Mononuclear cell (primary cell): Measurements from ENCODE around the gene GRIN2A. TPM values are rescaled to one million over a fixed set of nuclear protein-coding genes. Genes with fewer than 3 reads are reported as not detected.

Experiments used
- H3K27me3 ChIP-seq: 2 replicates; pipeline ENCODE4 v1.6.0; 2011; ENCODE audit warnings: low read length, control low read depth; ENCODE audit not compliant: insufficient read depth
- H3K4me1 ChIP-seq: 2 replicates; pipeline ENCODE4 v1.5.1; 2011; ENCODE audit warnings: mild to moderate bottlenecking, low read length, control low read depth; ENCODE audit not compliant: insufficient read depth
- H3K4me3 ChIP-seq: 2 replicates; pipeline ENCODE4 v1.5.1; 2011; ENCODE audit warnings: mild to moderate bottlenecking, low read length, moderate library complexity
- H3K9me3 ChIP-seq: 2 replicates; pipeline ENCODE4 v1.5.1; 2011; ENCODE audit warnings: low read depth, mild to moderate bottlenecking, control low read depth, low read length
- total RNA-seq: library from RNA; depleted of rRNA; stranded (reverse); fragments of >200 nt; gene quantifications from one replicate; pipeline ENCODE4 v1.2.3, GENCODE V29; 2012

Gene GRIN2A
- total RNA-seq, 1 donor = not detected

DNA sequence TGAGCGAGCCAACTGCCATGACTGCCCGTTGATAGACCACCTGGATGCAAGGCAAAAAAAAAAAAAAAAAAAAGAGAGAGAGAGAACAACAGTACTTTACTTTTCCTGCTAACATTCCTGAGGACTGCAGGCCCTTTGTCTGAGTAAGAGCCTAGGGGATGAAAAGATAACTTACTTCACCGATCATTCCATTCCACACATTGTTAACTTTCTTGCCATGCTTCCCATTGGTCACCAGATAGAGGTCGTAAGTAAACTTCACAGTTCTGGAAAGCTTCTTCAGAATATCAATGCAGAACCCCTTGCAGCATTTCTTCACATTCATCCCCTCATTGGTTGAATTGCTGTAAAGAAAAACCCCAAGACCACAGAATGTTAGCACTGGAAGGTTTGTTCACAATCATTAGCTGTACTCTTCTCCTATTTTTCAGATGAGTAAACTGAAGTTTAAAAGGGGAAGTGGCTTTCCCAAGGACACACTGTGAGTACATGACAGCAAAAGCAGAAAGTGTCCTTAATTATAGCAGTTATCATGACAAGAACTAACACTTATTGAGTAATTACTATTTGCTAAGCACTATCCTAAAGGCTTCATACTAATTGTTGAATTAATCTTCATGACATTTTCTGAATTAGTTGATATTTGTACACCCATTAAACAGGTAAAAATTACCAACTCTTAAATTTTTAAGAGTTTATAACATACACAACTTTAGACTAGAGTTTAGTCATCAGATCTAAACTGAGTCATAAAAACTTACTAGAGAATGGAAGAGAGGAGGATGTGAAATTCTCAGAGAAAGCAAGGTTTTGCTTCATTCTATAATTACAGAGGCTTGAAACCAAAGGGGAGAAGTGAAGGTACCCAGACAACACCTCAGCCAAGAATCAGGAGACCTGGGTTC, 341.2 kb downstream of the GRIN2A start:
- no peak overlapping the region for H3K4me3 ChIP-seq
- H3K27me3 ChIP-seq = no peaks in the 10 kb centered on the region
- no peaks in the 10 kb centered on the region for H3K9me3 ChIP-seq
- no peaks in the 10 kb centered on the region for H3K4me1 ChIP-seq

DNA sequence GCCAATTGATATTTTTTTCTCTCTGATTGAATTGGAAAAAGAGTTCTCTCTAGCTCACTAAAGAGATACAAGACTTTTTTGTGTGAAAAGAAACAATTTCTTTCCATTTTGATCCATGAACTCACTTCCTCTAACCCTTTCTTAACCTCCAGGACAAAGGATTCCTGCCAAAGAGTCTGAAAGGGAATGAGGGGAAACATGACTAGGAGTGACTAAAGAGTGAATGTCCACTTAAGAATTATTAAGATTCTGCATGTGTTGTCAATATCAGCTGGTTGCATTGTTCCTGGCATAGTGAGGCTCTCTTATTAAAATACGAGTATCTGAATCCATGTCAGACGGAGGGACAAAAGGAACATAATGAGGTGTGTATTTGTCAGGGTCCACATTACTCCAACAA, 344.7 kb downstream of the GRIN2A start:
- Histone ChIP-seq H3K9me3 (no peaks in the 10 kb centered on the region), H3K4me1 (no peaks in the 10 kb centered on the region), H3K27me3 (no peaks in the 10 kb centered on the region)

DNA sequence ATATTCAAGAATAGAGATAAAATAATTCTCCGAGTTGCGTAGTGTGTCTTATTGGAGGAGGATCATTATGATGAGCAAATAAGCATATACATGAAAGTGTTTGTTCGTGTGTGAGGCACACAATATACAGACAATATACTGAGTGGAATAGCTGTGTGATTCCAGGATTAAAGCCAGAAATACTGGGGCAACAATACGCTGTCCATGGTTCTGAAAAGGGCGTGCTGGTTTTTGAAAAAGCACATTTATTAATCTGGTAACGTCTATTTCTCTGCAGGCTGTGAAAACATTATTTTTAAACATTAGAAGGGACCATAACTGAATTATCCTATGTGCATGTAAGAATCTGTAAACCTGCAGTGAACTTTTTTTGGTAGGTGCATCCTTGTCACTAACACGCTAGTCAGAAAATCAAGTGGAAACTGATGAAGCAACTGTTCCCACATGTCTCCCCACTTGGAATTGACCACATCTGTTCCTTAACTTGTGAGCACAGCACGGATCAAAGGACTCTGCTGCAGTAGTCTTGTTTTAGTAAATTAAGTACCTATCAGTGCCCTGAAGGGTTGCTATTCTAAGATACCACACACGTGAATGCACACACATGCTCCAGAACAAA, 346.0 kb downstream of the GRIN2A start:
- Histone ChIP-seq H3K4me1 (no peaks in the 10 kb centered on the region), H3K4me3 (no peak overlapping the region), H3K27me3 (no peaks in the 10 kb centered on the region), H3K9me3 (no peaks in the 10 kb centered on the region)

More for the DNA sequence above, 344.7 kb downstream of the GRIN2A start:
- no peak overlapping the region for H3K4me3 ChIP-seq

DNA sequence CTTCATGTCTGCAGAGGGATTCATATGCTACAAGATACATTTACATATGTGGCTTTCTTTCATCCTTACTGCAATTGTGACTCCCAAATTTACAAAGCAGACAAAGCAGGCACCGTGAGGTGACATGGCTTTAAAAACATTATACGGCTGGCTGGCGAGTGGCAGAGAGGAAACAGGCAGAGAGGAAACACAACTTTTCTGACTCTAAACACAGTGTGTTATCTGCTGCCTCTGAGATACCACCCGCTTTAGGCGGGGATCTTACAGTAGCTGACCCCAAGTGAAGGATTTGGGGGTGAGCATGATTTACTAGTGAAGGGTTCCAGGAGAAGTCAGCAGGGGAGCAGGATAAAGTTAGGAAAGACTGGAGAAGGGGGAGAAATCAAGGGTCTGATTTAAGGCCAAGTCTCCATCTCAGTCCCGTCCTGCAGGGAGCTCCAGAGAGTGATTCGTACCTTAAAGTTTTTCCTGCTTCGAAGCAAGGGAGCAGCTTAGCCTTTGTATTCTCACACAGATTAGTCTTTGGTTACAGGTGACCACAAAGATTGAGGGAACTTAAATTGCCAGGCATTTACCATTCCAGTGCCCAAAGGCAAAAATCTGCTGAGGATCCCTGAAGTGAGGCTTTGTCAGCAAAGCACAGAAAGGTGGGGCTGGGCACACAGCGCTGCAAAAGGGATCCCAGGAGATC, 355.0 kb downstream of the GRIN2A start:
- H3K9me3 ChIP-seq = no peaks in the 10 kb centered on the region
- no peaks in the 10 kb centered on the region for H3K27me3 ChIP-seq
- H3K4me3 ChIP-seq = no peak overlapping the region
- no peaks in the 10 kb centered on the region for H3K4me1 ChIP-seq

DNA sequence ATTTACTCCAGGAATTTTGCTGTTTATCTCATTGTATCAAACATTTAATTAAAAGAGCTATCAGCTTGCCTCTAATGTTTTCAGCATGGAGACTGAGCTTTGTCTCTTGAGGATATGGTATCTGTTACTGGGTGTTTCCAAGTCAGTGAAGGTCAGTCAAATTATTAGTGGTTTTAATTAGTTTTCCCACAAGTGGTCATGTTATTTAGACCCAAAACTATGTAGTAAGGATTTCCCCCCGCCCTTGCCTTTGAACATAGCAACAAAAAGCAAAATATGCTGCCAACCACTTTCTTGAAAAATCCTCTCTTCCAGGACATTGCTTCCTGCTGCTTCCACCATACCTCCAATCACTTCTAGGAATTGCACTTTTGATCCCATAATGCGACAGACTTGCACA, 355.6 kb downstream of the GRIN2A start:
- Histone ChIP-seq H3K4me1 (no peaks in the 10 kb centered on the region), H3K4me3 (no peak overlapping the region), H3K27me3 (no peaks in the 10 kb centered on the region), H3K9me3 (no peaks in the 10 kb centered on the region)

DNA sequence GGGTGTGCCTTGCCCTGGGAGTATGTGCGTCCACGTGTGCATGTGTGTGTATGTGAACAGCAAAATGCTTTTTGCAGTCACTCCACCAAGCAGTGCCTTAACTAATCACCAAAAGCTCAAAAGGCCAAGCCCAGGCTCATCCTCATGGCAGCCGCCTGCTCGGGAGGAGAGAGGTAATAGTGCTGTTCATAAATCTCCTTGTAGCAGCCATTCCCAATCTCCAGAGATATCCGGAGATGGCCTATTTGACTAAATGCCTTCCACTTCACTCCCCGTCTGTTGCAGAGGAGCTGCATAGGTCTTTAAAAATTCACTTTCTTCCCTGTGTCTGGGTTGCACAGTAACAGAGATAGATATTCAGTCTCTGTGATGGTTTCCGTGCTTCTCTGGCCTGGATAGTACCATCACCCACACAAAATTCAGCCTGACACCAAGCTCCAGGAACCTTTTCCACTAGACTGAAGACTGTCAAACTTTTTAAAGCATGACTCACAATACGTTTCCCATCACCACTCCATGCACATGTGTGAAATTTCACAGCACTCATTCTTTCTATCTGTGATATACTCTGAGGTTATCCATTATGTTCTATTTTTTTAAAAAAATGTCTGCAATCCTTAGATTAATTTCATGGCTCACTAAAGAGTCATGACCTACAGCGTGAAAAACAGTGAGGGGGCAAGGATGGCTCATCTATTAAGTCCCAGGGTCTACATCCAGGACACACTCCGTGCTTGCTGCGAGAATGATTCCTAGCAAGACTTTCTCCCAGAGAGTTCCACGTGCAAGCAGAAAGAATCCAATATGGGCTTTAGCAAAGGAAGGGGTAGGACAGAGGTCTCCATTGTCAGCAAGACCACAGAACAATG, 357.8 kb downstream of the GRIN2A start:
- no peaks in the 10 kb centered on the region for H3K9me3 ChIP-seq
- H3K27me3 ChIP-seq = no peaks in the 10 kb centered on the region
- no peaks in the 10 kb centered on the region for H3K4me1 ChIP-seq
- H3K4me3 ChIP-seq = no peak overlapping the region

DNA sequence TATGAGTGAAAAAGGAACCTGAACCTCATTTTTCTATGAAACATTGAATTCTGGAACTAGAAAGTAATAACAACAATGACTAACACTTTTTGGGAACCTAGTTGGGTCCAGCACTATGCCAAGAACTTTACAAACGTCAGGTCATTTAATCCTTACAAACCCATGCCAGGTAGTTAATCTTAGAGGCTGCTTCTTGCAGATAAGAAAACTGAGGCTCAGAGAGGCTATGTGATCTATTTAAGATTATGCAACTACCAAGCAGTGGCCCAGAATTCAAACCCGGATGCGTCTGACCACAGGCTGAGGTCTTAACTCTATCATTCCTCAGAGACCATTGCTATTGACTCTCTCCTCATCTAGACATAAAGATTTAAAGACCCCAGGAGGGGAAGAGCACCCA, 358.7 kb downstream of the GRIN2A start:
- Histone ChIP-seq H3K27me3 (no peaks in the 10 kb centered on the region), H3K4me1 (no peaks in the 10 kb centered on the region), H3K4me3 (no peak overlapping the region), H3K9me3 (no peaks in the 10 kb centered on the region)

DNA sequence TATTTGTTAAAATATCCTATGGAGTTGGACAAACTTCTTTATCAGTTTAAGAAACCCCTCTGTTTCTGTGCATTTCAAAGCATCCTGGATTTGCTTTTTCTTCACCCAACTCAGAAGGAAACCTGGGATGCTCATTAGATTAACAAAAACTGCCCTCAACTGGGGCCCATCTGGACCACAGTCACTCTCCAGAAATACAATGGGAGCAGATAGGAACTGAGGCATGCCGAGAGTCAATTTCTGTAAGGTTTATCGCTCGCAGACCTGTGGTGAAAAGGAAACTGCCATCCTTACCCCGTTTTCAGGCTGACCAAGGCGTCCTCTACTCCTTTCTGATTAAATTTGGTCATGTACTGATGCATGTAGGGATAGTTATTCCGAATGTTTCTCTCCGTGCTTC, 360.3 kb downstream of the GRIN2A start:
- Histone ChIP-seq H3K4me1 (no peaks in the 10 kb centered on the region), H3K4me3 (no peak overlapping the region), H3K9me3 (no peaks in the 10 kb centered on the region), H3K27me3 (no peaks in the 10 kb centered on the region)

DNA sequence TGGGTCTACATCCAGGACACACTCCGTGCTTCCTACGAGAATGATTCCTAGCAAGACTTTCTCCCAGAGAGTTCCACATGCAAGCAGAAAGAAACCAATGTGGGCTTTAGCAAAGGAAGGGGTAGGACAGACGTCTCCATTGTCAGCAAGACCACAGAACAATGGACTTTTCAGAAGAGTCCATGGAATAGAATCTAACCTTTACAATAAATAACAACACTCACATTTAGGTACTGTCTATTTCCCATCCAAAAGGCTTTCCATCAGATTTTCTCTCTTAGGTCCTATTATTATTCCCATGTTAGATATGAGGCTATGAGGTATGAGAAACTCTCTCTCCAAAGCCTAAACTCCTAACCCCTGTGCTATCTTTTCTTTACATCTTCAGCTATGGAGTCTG, 360.9 kb downstream of the GRIN2A start:
- no peaks in the 10 kb centered on the region for H3K4me1 ChIP-seq
- H3K9me3 ChIP-seq = no peaks in the 10 kb centered on the region
- H3K27me3 ChIP-seq = no peaks in the 10 kb centered on the region
- no peak overlapping the region for H3K4me3 ChIP-seq

DNA sequence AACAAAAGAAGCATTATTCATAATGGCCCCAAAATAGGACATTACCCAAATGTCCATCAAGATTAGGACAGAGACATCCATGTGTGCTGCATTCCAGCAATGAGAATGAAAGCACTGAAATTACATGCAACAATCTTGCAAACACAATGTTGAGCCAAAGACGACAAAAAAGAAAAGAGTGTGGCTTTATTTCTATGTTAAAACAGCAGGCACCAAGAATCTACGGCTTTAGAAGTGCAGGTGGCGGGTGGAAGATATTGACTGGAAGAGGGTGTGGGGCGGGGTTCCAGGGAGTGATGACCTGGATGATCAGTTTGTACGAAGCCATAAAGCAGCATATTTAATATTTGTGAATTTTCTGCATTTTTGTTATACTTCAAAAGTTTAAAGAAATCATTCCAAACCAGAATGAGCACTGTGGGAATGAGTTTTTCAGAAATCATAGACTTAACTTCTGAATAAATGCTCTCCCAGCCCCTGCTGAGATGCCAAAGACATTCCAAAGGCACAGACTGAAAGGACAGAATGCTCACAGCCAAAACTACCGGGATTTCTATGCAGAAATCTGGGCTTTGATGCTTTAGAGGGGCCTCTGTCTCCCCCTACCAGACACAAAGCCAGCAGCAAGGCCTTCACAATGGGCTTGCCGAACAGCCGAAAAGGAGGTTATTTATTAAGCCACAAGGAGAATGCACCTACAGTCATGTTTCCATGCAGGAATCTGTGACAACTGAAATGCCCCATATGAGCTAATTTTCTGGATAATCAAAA, 361.6 kb downstream of the GRIN2A start:
- no peaks in the 10 kb centered on the region for H3K9me3 ChIP-seq
- H3K4me1 ChIP-seq = no peaks in the 10 kb centered on the region
- H3K27me3 ChIP-seq = no peaks in the 10 kb centered on the region
- H3K4me3 ChIP-seq = no peak overlapping the region

DNA sequence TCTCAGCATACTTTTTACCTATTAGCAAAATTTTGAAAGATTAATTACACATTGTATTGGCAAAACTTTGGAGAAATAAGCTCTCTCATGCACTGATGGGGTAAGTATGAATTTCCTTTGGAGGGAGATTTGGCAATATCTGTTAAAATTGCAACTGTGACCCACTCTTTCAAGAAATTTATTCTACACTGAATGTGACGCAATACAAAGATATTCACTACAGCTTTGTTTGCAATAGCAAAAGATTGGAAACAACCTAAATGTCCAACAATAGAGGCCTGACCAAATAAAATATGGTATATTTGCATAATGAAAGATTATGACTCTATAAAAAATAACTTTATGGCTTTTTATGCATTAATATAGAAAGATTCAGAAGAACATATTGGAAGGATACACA, 363.5 kb downstream of the GRIN2A start:
- Histone ChIP-seq H3K4me3 (no peak overlapping the region), H3K9me3 (no peaks in the 10 kb centered on the region), H3K27me3 (no peaks in the 10 kb centered on the region), H3K4me1 (no peaks in the 10 kb centered on the region)

DNA sequence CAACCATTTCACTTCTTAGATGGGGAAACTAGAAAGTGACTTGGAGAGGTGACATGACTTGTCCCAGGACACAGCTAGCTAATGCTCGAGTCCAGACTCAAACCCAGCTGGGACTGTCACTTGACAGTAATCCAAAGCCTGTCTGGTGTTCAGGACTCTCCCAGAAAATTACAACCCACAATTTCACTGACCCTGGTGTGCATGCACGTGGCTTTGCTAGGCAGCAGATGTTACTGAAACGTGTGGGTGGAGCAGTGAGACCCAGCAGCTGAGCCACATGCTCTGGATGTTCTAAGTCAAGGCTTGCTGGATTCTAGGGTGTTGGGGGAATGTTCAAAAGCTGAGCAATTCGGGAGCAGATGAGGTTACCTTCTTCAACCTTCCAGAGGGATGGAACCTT, 364.6 kb downstream of the GRIN2A start:
- H3K27me3 ChIP-seq = no peaks in the 10 kb centered on the region
- no peaks in the 10 kb centered on the region for H3K4me1 ChIP-seq
- no peak overlapping the region for H3K4me3 ChIP-seq
- H3K9me3 ChIP-seq = no peaks in the 10 kb centered on the region

DNA sequence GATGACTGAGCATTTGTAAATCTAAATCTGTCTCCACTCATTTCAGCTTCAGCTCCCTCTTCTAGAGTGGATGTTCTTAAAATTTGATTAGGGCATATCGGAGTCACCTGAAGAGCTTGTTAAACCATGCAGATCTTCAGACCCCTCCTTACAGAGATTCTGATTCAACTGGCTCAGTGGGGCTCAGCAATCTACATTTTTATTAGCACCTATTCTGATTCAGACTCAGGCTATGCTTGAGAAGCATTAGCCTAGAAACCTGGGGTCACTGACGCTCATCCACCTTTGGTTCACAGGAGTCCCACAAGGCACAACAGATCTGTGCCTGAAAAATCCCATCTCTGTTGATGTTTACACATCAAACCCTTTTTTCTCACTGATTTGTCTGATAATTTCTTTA, 365.6 kb downstream of the GRIN2A start:
- no peaks in the 10 kb centered on the region for H3K4me1 ChIP-seq
- H3K27me3 ChIP-seq = no peaks in the 10 kb centered on the region
- H3K9me3 ChIP-seq = no peaks in the 10 kb centered on the region
- H3K4me3 ChIP-seq = no peak overlapping the region

DNA sequence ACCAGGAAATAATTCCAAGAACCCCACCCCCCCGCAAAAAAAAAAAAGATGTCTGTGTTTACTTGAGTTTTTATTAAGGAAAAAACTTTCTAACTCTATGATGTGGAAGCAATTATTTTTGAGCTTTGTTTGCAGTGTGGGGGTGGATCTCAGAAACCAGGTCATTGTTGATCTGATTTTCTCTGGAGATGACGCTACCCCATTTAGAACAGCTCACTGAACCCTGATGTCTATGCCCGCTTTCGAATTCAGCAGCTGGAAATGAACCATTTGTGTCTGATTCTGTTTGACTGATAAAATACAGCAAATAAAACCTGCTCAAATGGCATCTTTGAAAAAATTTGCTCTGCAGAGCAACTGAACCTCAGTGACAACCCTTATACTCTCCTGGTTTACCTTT, 368.6 kb downstream of the GRIN2A start:
- no peaks in the 10 kb centered on the region for H3K27me3 ChIP-seq
- H3K4me3 ChIP-seq = no peak overlapping the region
- no peaks in the 10 kb centered on the region for H3K4me1 ChIP-seq
- H3K9me3 ChIP-seq = no peaks in the 10 kb centered on the region
